GM12801 (cell line): ENCODE results near the gene ERI2.

Source experiments
- CTCF ChIP-seq: IDR thresholded peaks from one replicate; pipeline ENCODE4 v1.5.1; 2011; ENCODE audit warnings: control low read depth; ENCODE audit not compliant: insufficient read length; ENCODE audit errors: extremely low read depth

The ERI2 gene

DNA sequence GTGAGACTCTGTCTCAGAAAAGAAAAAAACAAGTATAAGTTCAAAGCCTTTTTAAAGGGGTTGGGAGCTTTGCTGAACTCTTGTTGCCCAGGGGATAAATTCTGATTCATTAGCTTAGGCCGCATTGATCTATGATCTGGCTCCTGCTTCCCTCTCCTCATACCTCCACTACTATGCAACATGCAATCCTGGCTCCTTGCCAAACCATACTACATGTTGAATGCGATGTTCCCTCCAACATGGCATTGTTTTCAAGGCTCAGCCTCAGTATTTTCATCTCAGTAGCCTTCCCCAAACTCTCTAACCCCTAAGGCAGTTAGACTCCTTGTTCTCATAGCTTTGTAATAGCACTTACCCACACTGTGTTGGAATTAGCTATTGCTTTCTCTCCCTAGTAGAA, 6.2 kb upstream of the ERI2 start:
- TF ChIP-seq CTCF: no peak

DNA sequence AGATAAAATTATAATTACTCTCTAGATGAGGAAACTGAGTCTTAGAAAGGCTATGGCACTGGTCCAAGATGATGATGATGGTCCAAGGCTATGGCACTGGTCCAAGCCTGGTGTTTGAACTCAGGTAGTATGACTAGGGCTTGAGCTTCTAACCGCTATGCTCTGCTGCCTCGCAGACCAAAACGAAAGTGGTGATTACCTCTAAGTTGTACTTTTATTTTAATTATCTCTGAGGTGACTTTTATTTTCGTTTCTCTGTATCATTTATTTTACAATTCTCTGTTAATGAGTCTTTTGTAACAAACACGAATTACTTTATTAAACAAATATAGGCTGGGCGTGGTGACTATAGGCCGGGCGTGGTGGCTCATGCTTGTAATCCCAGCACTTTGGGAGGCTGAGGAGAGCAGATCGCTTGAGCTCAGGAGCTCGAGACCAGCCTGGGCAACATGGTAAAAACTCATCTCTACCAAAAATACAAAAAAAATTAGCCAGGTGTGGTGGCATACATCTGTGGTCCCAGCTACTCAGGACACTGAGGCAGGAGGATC, 5.7 kb upstream of the ERI2 start:
- no peak for TF ChIP-seq CTCF

DNA sequence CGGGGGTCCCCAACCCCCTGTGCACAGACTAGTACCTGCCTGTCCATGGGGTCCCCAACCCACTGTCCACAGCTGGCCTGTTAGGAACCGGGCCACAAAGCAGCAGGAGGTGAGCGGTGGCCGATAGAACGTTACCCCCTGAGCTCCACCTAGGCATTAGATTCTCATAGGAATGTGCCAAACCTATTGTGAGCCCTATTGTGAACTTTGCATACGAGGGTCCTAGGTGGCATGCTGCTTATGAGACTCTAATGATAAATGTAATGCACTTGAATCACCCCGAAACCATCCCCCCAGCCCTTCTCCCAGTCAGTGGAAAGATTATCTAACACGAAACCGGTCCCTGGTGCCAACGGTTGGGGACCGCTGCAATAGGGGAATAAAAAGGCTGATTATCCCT, 1.6 kb upstream of the ERI2 start:
- TF ChIP-seq CTCF: no peak

DNA sequence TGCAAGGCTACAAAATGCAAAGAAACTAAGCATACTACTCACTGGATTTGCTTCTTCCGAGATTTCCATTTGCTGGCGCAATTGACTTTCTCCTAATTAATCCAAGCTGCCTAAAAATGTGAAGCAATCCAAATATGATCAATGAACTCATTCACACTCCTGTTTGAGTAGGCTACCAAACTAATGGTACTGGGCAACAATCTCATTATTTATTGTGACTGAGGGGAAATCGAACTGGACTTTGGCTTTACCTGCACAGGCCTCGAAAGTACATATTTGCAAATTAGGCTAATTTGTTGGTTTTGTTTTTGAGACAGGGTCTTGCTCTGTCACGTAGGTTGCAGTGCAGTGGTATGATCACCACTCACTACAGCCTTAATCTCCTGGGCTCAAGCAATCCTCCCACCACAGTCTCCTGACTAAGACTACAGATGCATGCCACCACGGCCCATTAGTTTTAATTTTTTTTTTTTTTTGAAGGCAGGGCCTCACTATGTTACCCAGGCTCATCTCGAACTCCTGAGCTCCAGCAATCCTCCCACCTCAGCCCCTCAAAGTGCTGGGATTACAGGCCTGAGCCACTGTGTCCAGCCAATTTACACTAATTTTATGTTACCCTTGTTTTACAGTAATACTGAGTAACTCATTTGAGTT, 2.6 kb downstream of the ERI2 start:
- no peak for TF ChIP-seq CTCF

- TF ChIP-seq CTCF: no peak
These were observed 3.1 kb downstream of the ERI2 start for GRCh38 chr16:20803192-20803560.

DNA sequence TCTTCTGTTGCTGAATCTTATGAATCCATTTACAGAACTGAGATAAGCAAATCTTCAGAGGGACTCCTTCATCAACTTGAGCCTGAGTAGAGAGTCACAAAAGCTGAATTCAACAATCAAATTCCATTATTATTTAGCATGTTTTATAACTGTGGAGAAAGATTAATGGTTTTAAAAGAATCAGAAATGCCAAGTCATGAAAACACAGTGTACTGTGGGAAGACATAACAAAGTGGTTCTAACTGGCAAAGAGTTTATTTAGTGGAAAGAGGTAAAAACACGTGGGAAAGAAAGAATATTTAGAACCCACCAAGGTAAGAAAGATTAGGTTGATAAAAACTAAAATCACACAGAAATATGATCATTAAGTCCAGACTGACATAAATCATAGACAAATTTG, 5.0 kb downstream of the ERI2 start:
- no peak for TF ChIP-seq CTCF

GRCh38 chr16:20799599-20799998, 6.7 kb downstream of the ERI2 start:
- no peak for TF ChIP-seq CTCF

- TF ChIP-seq CTCF: no peak
These were observed 7.9 kb downstream of the ERI2 start for GRCh38 chr16:20798364-20798763.
